TTC549 (cell line): ENCODE data around the gene PDE6C.

Source experiments
- FAIRE-seq: peaks from 2 replicates; lab custom pipeline; 2012; peaks lifted over from hg19 to GRCh38; lab: Jason Lieb, UNC

The PDE6C gene

DNA sequence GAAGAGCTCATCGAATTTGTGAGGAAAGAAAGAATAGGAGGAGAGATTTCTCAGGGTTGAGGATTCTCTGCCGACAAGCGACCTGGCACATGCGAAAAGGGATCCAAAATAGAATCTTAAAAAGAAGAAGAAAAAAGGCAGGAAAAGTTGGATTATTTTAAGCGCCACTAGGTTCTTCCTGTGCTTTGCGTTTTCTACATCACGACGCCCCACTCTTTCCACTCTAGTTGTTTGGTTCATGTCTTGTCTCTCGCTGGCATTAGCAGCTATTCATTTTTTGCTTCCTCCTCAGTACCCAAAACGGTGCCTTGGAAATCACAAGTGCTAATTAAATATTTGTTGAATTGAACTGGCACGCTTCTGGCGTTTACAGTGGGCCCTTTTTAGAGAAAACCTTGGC, 90.7 kb downstream of the PDE6C start:
- FAIRE-seq = no peak

DNA sequence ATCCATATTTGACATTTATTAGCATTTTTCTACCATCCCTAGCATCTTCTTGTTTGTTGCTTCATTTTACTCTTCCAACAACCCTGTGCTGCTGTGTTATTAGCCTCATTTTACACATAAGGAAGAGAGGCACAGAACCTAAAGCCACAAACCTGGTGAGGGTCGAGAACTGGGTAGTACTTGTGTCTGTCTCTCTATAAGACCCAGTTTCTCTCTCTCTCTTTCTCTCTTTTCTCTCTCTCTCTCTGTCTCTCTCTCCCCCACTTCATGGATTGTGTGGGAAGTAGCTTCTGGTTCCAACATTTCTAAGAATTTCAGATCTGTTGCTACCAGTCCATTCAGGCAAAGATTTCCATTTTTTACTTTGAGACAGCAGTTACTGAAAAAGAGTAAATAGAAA, 91.5 kb downstream of the PDE6C start:
- no peak for FAIRE-seq

DNA sequence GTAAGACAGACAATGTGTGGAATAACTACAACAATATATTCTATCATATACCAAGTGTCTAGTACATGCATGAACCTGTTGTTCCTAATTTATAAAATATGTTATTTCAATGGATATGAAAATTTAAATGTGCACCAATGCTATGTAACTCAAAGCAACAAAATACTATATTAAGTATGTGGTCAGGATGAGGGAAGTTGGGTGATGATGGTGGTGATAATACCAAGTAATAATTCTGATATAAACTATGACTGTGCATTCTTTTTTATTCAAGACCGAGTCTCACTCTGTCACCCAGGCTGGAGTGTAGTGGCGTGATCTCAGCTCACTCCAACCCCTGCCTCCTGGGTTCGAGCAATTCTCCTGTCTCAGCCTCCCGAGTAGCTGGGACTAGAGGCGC, 92.1 kb downstream of the PDE6C start:
- no peak for FAIRE-seq

DNA sequence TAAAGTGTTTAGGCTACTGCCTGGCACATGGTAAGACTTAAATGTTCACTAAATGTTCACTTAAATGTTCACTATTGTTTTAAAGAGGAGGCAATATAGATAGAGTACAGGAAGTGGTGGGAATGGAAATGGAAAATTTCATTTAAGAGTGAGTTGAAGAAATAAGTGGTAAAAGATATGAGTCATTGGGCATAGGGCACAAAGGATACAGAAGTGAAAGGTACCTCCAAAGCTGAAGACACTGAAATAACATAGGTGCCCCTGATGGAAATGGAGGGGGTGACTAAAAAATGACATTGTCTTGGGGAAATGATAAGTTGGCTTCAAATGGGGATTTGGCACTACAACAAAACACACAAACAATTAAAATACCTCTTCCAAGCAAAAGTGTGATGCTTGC, 95.3 kb downstream of the PDE6C start:
- no peak for FAIRE-seq

DNA sequence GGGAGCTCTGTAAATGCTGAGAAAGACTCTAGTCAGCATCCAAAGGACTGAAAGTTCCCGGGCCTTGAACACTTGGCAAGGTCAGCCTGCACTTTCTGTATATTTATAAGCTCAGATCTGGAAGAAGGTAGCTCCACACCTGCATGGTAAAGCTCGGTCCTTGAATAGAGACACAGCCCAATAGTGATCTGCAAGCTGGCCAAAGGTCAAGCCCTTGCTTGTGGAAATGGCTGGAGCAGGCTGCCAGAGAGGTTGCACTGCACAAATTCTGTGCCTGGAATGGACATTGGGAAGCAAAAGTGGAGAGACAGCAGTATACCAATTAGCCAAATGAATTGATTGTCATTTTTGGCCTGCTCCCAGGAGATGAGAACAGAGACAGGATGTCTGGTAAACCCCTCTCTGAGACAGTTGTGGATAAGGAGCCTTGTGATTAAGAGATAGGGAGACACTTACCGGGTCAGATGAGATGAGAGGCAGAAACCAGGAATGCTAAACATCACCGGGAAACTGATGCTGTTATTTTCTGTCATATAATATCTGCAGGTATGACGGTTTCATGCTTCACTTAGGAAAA, 98.1 kb downstream of the PDE6C start:
- FAIRE-seq = no peak

DNA sequence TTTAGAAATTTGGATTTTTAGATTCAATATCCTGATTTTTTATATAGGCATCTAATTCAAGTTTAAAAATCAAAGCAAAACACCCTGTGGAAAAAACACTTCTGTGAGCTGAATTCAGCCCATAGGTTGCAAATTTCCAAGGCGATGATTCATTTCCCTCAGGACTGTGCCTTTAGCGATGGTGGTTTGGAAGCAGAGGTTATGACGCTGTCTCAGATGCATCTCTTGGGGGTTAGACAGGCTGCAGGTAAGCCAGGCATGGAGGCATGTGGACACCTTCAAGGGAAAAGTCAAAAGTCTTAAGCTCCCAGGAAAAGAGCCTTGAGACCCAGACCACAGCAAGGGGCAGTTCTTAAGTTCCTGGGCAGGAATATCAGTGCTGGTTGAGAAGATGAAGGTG, 99.6 kb downstream of the PDE6C start:
- FAIRE-seq = no peak

DNA sequence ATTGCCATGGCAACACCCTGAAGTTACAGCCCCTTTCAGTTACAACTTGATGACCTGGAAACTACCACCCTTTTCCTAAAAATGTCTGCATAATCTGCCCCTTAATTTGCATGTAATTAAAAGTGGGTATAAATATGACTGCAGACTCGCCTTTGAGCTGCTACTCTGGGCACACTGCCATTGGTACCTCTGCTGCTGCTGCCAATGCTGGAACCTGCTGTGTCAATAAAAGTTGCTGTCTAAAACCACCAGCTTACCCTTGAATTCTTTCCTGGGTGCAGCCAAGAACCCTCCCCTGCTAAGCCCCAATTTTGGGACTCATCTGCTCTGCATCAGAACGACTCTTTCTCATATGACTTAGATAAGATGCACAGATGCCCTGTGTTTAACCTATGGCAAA, 100.3 kb downstream of the PDE6C start:
- FAIRE-seq = no peak

DNA sequence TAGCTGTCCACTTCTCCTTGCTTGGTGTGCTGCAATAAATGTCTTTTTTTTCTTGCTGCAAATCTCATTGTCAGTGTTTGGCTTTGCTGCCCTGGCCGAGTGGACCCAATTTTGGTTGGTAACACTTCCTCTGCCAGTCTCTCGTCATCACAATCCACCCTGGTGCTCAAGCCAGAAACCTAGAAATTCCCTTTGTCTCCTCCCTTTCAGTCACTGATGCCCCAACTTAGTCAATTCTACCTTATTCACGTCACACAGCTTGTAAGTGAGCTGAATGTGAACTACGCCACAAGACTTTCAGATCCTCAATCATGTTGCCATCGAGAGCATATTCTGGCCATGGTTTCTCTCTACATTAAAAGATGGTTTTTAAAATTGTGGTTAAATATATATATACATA, 103.0 kb downstream of the PDE6C start:
- no peak for FAIRE-seq
